HG02763 (cell line): Measurements from ENCODE around the gene NGF.

Experiments used
- ATAC-seq: cut with Tn5 transposase; IDR thresholded peaks from one replicate; pipeline ENCODE4 v1.9.1; 2021; ENCODE audit warnings: mild to moderate bottlenecking, moderate library complexity; ENCODE audit not compliant: unreplicated experiment

NGF gene

DNA sequence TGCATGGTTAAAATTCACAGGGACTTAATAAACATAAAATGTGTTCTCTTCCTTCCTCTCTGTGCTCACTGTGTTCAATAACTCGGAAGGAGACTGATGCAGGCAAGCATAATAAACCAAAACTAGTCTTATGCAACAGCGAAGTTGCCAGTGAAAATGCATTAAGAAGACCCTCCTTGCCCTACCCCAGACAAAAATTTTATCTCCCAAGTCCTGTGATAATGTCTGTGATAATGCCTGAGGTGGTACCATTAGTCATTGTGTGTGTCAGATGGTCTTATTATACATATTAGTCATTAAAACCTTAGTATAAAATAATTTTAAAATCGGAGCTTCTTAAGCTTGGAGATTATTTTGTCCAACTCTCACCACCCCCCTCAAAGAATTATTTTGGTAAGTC is 97.8 kb downstream of the NGF start:
- no peak for ATAC-seq

DNA sequence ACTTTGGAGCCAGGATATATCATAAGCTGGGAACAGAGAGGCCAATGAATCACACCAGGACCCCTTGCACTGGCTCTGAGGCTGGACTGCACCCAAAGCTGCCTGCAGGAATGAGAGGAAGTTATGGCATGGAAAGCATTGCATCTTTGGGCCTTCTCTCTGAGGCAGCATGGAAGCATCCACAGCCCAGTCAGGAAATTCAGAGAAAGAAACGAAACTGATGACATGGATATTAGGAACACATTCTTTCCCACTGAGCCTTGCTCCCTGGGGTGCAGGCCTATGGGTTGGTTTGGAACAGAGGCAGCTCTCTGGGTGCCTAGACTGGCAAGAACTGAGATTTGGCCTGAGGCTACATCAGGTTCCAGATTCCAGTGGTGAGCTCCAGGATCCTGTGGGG is 98.6 kb downstream of the NGF start:
- no peak for ATAC-seq

DNA sequence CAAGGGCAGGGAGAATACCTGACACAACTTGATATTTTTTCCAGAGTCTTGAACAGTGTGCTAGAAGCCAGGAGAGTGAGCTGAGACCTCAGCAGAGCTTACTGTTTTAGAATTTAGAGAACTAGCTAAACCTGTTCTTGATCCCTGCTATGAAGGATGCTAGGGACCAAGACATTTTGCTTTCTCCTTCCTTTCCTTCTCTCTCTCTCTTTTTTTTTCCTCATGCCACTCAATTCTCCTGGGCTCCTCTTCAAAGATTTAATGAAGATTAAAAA is 99.0 kb downstream of the NGF start:
- no peak for ATAC-seq

DNA sequence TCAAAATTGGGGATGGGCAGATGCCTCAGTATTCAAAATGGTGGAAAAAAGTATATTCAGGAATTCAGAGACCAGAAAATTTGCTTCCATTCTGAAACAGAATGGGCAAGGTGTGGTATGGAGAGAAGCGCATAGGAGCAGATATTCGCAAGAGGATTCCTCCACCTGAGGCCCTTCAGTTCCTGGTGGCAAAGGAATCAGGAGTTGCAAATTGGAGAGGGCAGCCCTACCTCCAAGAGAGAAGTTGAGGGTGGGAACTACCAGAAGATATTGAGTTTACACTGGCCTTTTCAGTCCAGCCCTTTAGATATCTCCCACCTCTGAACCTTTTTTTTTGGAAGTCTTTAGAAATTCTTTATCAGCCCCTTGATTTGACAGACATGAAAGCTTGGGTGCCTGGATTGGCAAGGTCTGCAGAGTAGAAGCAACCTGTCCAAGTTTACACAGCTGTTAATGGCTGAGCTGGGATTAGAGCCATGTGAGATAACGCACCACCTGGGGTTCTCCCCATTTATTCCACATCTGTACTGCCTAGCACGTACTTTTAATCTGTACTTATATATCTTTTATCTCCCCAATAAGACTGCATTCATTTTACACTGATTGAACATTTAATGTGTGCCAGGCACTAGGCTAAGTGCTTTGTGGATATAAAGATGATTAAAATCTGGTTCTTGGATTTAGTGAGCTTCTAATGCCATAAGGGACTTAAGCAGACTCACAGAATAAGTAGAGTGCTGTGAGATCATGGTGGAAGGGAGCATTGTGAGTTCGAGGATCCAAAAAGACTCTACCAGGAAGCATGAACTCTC is 99.5 kb downstream of the NGF start:
- no peak for ATAC-seq

DNA sequence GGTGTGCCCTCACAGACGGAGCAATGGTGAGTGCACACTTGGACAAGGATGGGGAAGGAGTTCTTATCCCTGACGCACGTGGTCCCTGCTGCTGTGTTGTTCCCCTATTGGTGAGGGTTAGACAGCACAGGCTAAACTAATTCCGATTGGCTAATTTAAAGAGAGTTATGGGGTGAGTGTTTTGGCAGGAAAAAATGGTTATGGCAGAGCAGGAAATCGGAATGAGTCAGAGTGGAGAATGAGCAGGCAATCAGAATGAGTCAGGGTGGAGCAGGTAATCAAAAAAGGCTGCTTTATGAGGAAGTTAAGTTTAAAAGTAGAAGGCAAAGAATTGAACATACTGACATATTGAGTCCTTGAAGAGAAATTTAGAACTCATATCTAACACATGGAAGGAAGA is 100.5 kb downstream of the NGF start:
- no peak for ATAC-seq

DNA sequence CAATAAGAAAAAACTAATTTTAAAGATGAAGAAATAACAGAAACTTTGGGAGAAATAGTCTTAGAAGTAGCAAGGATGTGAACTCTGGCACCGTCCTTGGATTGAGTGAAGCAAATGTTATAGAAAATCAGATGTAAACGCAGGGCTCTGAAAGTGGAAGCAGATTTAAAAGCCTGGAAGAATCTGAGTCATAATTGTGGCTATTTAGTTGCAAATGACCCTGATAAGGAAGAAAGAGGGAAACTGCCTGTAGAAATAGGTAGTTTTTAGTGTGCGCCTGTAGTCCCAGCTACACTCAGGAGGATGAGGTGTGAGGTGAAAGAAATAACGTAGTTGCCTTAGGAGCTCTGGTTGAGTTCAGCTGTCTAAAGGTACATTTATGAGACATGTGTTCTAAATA is 101.0 kb downstream of the NGF start:
- ATAC-seq: no peak
